H1 (cell line): ENCODE results near the gene RERG. TPM values are rescaled to one million over a fixed set of nuclear protein-coding genes. Genes with fewer than 3 reads are reported as not detected.

ENCODE experiments used
- CHD7 ChIP-seq: fragments of 300-600 bp; sonication (generic); IDR thresholded peaks from 2 replicates; pipeline ENCODE4 v1.7.1; 2012; ENCODE audit warnings: low read length, moderate library complexity, mild to moderate bottlenecking, inconsistent platforms; ENCODE audit not compliant: insufficient replicate concordance
- polyA plus RNA-seq, 7 experiments: library from polyadenylated mRNA; depleted of rRNA in 3 of 7; stranded (reverse) in 5 of 7; unstranded in 2 of 7; fragments of >200 nt in 5 of 7; fragments of 200-250 nt in 2 of 7; gene quantifications; 1 replicate in 5 of 7; 2 replicates in 1 of 7; 4 replicates in 1 of 7; pipeline versions ENCODE4 v1.2.1 to v1.2.3, GENCODE V29; 2011 to 2013; ENCODE audit warnings: missing spikeins in 2 of 7, mixed read lengths in 2 of 7
- total RNA-seq: library from RNA; stranded (reverse); fragmentation: NEBNext Ultra II Directional; extraction: Animal tissue kit (Norgen Biotek cat#: 25700); gene quantifications from 2 replicates; pipeline ENCODE4 v1.2.1, GENCODE V29; 2021

RERG gene
- total and polyA plus RNA-seq, 2 of the 8 experiments (the other 6 are each of a cell fraction or from before 2014, with no cell fraction given), result 0.12 to 0.86 TPM

- TF ChIP-seq CHD7, result no peak
Observed at GRCh38 chr12:15158083-15158482, 63.1 kb downstream of the RERG start (continued).
